ENCODE measurements around the gene ZBTB7C. TPM values are rescaled to one million over a fixed set of nuclear protein-coding genes. Genes with fewer than 3 reads are reported as not detected.

The ZBTB7C gene
- polyA plus RNA-seq, 2 of the 4 experiments (the other 2 are of a cell fraction): 0.10 to 0.12 TPM

- no peak for TF ChIP-seq SREBF2 (IDR thresholded peaks at IDR 0.05)
- TF ChIP-seq CHD4 (IDR thresholded peaks at IDR 0.05; ENCODE audit: borderline replicate concordance): no peak
- no peak for TF ChIP-seq KDM1A (IDR thresholded peaks at IDR 0.05; ENCODE audit: low read depth)
- TF ChIP-seq MAZ (IDR thresholded peaks at IDR 0.05; ENCODE audit: borderline replicate concordance, low read depth, low read length): no peak
- no peak for TF ChIP-seq CBX8 (IDR thresholded peaks at IDR 0.05)
- no peak for TF ChIP-seq RAD21 (conservative IDR thresholded peaks at IDR 0.05 in 1 of 2, IDR thresholded peaks at IDR 0.05 in 1 of 2)
Observed at GRCh38 chr18:48238636-48239035, 170.5 kb downstream of the ZBTB7C start (continued).

GRCh38 chr18:48238206-48238605, 171.0 kb downstream of the ZBTB7C start:
- no peak for DNase-seq (ENCODE audit: low read depth in 1 of 2, low spot score in 1 of 2)
- no peak for FAIRE-seq
- ATAC-seq: no peak
- Histone ChIP-seq H3K4me2 (no peak overlapping the region), H3K27ac (no peak overlapping the region), H3K4me1 (no peaks in the 10 kb centered on the region), H3K9me3 (peaks cover 12% of the 10 kb centered on the region; the same call in 2 of the 3 replicates), H3K4me3 (no peak overlapping the region)
- ChIA-PET POLR2A (no interaction called here), CTCF (interaction anchor here (1.1 to 1.2 kb wide), 2 partner anchors 9 to 57 kb away, joined by 3 read pairs; no protein-coding TSS in a partner anchor)
- TF ChIP-seq USF2 (IDR thresholded peaks at IDR 0.05): no peak
- TF ChIP-seq BHLHE40 (IDR thresholded peaks at IDR 0.05; ENCODE audit: low read depth, low read length): no peak
- TF ChIP-seq MYC (IDR thresholded peaks at IDR 0.05; ENCODE audit: borderline replicate concordance, low read length): no peak
- no peak for TF ChIP-seq SMC3 (IDR thresholded peaks at IDR 0.05)
- no peak for TF ChIP-seq CTCF (IDR thresholded peaks at IDR 0.05)
- WGBS (ENCODE audit: missing lambda C conversion rate): 29% methylated on average over 3 of the region's 3 CpGs

GRCh38 chr18:48236822-48237221, 172.4 kb downstream of the ZBTB7C start:
- TF ChIP-seq CEBPB (IDR thresholded peaks at IDR 0.05): no peak
- no peak for TF ChIP-seq ELK1 (IDR thresholded peaks at IDR 0.05; ENCODE audit: low read depth, low read length)
- no peak for TF ChIP-seq MAZ (IDR thresholded peaks at IDR 0.05; ENCODE audit: borderline replicate concordance, low read depth, low read length)
- no peak for TF ChIP-seq CHD2 (IDR thresholded peaks at IDR 0.05; ENCODE audit: low read length, partially characterized antibody)
- no peak for TF ChIP-seq E2F6 (IDR thresholded peaks at IDR 0.05; ENCODE audit: borderline replicate concordance, low read depth)
- no peak for TF ChIP-seq BHLHE40 (IDR thresholded peaks at IDR 0.05; ENCODE audit: low read depth, low read length)
- no peak for TF ChIP-seq HEYL (CRISPR knock-in tag; IDR thresholded peaks at IDR 0.05)
- no peak for TF ChIP-seq ATOH8 (CRISPR knock-in tag; IDR thresholded peaks at IDR 0.05; ENCODE audit: low read depth)
- TF ChIP-seq JUNB (IDR thresholded peaks at IDR 0.05): no peak
- TF ChIP-seq NFE2L2 (conservative IDR thresholded peaks at IDR 0.05; ENCODE audit: low read length): no peak
- no peak for TF ChIP-seq RCOR1 (IDR thresholded peaks at IDR 0.05; ENCODE audit: low read depth, low read length)
- TF ChIP-seq SMC3 (IDR thresholded peaks at IDR 0.05): no peak
- no peak for TF ChIP-seq MYC (IDR thresholded peaks at IDR 0.05; ENCODE audit: borderline replicate concordance, low read length)
- no peak for TF ChIP-seq PHF8 (IDR thresholded peaks at IDR 0.05; ENCODE audit: borderline replicate concordance, low read depth)
- no peak for TF ChIP-seq JUN (IDR thresholded peaks at IDR 0.05)
- TF ChIP-seq REST (IDR thresholded peaks at IDR 0.05): no peak
- Histone ChIP-seq H3K4me2 (no peak overlapping the region), H3K4me1 (no peaks in the 10 kb centered on the region), H3K9me3 (peaks cover 12% of the 10 kb centered on the region; the same call in 2 of the 3 replicates), H3K4me3 (no peak overlapping the region), H3K27ac (no peak overlapping the region)
- 49% methylated on average over 2 of the region's 2 CpGs for WGBS (ENCODE audit: missing lambda C conversion rate)
- ChIA-PET POLR2A (no interaction called here), CTCF (interaction anchor here (1.5 kb wide), 1 partner anchor 27 kb away, joined by 3 read pairs; no protein-coding TSS in a partner anchor)
- ATAC-seq (no peak), FAIRE-seq (no peak), DNase-seq (ENCODE audit: low read depth in 1 of 2, low spot score in 1 of 2) (no peak)

Measured in A549 (cell line).